ENCODE results near the gene TNNT1.

TNNT1 gene

DNA sequence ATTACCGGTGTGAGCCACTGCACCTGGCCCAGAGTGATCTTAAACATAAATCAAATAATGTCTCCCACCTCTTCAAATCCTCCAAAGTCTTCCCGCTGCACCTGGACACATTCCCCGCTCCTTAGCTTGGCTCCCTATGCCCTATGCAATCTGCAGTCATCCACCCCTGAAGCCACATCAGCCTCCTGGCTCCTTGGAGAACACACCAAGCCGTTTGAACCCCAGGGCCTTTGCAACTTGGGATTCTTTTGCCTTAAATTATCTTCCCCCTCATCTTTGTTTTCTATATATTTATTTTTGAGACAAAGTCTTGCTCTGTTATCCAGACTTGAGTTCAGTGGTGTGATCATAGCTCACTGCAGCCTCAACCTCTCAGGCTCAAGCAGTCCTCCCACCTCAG is 20.1 kb upstream of the TNNT1 start:
- TF ChIP-seq, protein P1, sequence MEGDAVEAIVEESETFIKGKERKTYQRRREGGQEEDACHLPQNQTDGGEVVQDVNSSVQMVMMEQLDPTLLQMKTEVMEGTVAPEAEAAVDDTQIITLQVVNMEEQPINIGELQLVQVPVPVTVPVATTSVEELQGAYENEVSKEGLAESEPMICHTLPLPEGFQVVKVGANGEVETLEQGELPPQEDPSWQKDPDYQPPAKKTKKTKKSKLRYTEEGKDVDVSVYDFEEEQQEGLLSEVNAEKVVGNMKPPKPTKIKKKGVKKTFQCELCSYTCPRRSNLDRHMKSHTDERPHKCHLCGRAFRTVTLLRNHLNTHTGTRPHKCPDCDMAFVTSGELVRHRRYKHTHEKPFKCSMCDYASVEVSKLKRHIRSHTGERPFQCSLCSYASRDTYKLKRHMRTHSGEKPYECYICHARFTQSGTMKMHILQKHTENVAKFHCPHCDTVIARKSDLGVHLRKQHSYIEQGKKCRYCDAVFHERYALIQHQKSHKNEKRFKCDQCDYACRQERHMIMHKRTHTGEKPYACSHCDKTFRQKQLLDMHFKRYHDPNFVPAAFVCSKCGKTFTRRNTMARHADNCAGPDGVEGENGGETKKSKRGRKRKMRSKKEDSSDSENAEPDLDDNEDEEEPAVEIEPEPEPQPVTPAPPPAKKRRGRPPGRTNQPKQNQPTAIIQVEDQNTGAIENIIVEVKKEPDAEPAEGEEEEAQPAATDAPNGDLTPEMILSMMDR (IDR thresholded peaks at IDR 0.05; ENCODE audit: borderline replicate concordance, insufficient read depth, low read depth, low read length) = no peak
- H3K4me3 ChIP-seq (ENCODE audit: low read depth, low read length) = no peak overlapping the region

DNA sequence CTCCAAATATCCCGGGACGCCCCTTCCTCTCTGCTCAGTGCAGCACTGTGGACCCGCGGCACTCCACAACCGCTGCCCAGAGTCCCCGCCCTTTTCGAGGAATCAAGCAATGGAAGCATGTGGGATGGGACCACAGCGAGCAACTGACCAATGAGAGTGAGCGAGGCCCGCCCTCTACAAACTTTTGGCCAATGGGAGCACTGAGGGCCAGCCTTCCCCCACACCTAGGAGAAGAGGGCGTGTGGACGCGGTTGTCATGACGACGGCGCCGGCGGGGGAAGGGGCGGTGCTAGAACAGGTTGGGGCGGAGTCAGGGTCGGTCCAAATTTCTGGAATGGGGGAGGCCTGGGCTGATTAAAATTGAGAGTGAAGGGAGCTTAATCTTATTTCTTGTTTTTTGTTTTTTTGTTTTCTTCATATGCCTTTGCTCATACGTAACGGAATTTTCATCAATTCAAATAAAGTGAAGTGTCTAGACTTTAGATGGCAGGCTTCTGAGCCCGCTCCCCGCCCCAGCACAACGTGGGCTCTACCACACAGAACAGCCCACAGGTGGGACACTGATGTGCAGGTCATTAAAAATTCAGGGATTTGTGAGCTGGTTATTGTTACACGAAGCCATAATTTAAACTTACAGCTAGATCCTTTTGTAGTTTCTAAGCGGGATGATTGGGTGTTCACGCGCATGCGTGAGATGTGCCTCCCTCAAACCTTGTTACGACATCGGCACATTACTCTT is 17.7 kb upstream of the TNNT1 start, which contains the start of gene DNAAF3:
DNAAF3 (minus strand) TSS at position 84 of the 739 bp plus-strand sequence. CDS start 200 bp downstream, outside the sequence.
- H3K4me3 ChIP-seq (ENCODE audit: low read depth, low read length) = peak within 1 kb of the TSS; percentile 8
- TF ChIP-seq, protein P1 (IDR thresholded peaks at IDR 0.05; ENCODE audit: borderline replicate concordance, insufficient read depth, low read depth, low read length) = no peak

DNA sequence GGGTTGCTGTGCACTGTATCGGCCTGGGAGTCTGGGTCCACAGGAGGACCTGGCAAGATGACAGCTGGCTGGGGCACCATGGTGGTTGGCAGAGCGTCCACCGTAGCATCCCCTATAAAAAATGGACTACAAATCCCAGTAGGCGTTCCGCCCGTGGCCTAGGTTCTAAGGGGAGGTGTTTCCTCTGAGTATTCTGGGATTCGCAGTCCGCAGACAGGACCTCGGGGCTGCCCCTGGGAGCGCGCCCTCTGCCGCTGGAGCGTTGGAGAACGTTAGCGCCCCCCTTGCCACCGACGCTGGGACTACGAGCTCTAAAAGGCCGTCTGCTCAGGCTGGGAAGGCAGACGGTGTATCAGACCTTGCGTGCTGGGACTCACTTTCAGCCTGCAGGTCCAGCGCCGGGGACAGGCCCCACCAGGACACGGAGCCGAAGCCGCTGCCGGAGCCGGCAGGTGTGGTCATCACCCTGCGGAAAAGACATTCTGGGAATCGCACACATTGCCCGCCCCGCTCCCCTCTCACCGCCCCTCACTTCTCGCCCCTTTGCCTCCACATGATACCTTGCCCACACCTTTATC is 17.0 kb upstream of the TNNT1 start:
- H3K4me3 ChIP-seq (ENCODE audit: low read depth, low read length) = peak overlapping the region; percentile 8

GRCh38 chr19:55161571-55162322 is 12.7 kb upstream of the TNNT1 start:
- no peak overlapping the region for H3K4me3 ChIP-seq (ENCODE audit: low read depth, low read length)
- TF ChIP-seq, protein P1 (IDR thresholded peaks at IDR 0.05; ENCODE audit: borderline replicate concordance, insufficient read depth, low read depth, low read length) = no peak

More for the DNA sequence above, 17.0 kb upstream of the TNNT1 start:
- TF ChIP-seq, protein P1 (IDR thresholded peaks at IDR 0.05; ENCODE audit: borderline replicate concordance, insufficient read depth, low read depth, low read length) = peak; percentile 43; the same call in 1 of the 2 replicates

DNA sequence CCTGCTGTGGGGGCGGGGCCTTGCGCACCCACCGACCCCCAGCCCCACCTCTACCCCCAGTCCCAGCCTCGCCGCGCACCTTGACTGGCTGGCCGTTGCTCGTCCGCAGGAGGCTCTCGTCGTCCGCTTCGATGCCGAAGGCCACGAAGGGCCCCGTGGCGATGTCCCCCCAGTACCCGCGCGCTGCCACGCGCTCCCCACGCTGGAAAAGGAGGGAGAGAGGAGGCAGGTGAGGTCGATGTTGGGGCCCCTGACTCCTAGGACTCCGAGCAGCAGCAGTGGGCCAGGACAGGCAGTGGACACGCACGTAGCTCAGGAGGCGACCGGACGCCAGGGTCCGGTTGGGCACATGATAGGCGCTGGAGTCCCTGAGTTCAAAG is 12.0 kb upstream of the TNNT1 start:
- H3K4me3 ChIP-seq (ENCODE audit: low read depth, low read length) = no peak overlapping the region
- TF ChIP-seq, protein P1 (IDR thresholded peaks at IDR 0.05; ENCODE audit: borderline replicate concordance, insufficient read depth, low read depth, low read length) = no peak

DNA sequence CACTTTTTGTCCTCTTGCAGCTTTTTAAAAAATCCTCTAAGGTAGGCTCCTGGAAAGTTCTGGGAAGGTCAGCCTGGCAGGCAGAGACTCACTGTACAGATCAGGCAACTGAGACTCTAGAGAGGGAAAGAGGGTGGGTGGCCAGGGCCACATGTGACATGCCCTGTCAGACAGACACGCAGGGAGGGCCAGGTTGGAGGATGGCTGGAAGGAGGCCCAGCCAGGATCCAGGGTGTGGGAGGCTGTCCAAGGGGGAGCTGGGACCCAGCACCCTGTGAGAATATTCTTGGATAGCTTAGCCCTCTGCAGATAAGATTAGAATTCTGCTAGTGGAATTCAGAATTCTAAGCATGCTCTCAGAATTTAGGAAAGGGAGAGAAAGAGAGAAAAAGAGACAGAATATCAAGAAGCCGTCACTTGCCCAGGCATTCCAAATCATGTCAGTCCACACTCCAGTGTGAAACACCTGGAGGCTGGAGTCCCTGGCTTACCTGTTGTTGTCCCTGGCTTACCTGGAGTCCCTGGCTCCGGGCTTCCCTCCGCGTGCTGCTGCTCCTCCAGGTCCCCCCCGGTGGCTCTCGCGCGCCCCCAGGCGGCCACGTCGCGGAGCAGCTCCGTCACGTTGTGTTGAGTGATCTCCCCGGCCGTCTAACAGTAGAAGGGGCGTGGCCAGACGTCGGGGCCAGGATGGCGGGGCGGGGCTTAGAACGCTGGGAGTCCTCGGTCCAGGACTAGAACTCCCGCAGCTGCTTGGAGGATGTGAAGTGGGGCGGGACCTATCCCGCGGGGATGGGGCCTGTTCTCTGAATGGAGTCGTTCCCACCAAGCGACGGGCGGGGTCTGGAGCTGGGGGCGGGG is 11.4 kb upstream of the TNNT1 start:
- no peak overlapping the region for H3K4me3 ChIP-seq (ENCODE audit: low read depth, low read length)
- TF ChIP-seq, protein P1 (IDR thresholded peaks at IDR 0.05; ENCODE audit: borderline replicate concordance, insufficient read depth, low read depth, low read length) = peak; percentile 94

Measured in GM12875 (cell line).